HL-60 (cell line): ENCODE measurements around the gene TMEM86B.
A peak's percentile ranks its signal among the peaks of the same experiment; 100 is the strongest.
"Not testable (repeated sequence)": the region's sequence is repeated elsewhere in the genome, so short reads cannot be mapped to it uniquely, and the experiment has no call there.

Experiments used
- DNase-seq, 2 experiments: peaks; one replicate each; pipeline ENCODE4 v3.0.0-alpha.2; 2010 to 2020; ENCODE audit warnings: low read depth in 1 of 2, low spot score in 1 of 2
- H3K27ac ChIP-seq: fragments of 250-450 bp; sonication (Bioruptor Pico); replicated peaks from 2 replicates; pipeline ENCODE4 v1.5.1; 2020; ENCODE audit warnings: mild to moderate bottlenecking, moderate library complexity
- H3K27me3 ChIP-seq: fragments of 250-450 bp; sonication (Bioruptor Pico); 2 replicates; pipeline ENCODE4 v1.5.1; 2021; ENCODE audit warnings: mild to moderate bottlenecking, moderate library complexity; ENCODE audit not compliant: insufficient read depth, poor library complexity, severe bottlenecking
- H3K4me3 ChIP-seq: replicated peaks from 2 replicates; pipeline ENCODE4 v1.5.1; 2011; ENCODE audit warnings: mild to moderate bottlenecking, control low read depth, low read length; ENCODE audit not compliant: insufficient read depth
- GABPA ChIP-seq: IDR thresholded peaks from 2 replicates; pipeline ENCODE4 v1.6.1; 2012; ENCODE audit warnings: low read depth
- POLR2AphosphoS5 ChIP-seq: IDR thresholded peaks from 2 replicates; pipeline ENCODE4 v1.6.1; 2012; ENCODE audit warnings: low read depth
- SPI1 ChIP-seq: IDR thresholded peaks from 2 replicates; pipeline ENCODE4 v1.6.1; 2012; ENCODE audit warnings: low read depth, mild to moderate bottlenecking, borderline replicate concordance
- TF ChIP-seq, protein P1 (sequence below): IDR thresholded peaks from 2 replicates; pipeline ENCODE4 v1.6.1; 2012; ENCODE audit warnings: low read depth; ENCODE audit not compliant: insufficient replicate concordance
- TF ChIP-seq, protein P2 (sequence below): IDR thresholded peaks from one replicate; pipeline ENCODE4 v1.5.1; 2011; ENCODE audit warnings: low read length, control low read depth, inconsistent platforms; ENCODE audit not compliant: insufficient read depth

Gene TMEM86B

GRCh38 chr19:55208880-55209692 is 19.5 kb downstream of the TMEM86B start, which contains the start of gene PTPRH:
Gene PTPRH, minus strand, starts transcription at chr19:55209501. Its CDS starts 68 bp downstream, at chr19:55209433.
- peak in 1 of 2 experiments; percentile 41 for DNase-seq
- no peaks in the 10 kb centered on the region for H3K27me3 ChIP-seq
- H3K27ac ChIP-seq, result no peak within 1 kb of the TSS
- H3K4me3 ChIP-seq, result no peak within 1 kb of the TSS
- TF ChIP-seq, protein P1, sequence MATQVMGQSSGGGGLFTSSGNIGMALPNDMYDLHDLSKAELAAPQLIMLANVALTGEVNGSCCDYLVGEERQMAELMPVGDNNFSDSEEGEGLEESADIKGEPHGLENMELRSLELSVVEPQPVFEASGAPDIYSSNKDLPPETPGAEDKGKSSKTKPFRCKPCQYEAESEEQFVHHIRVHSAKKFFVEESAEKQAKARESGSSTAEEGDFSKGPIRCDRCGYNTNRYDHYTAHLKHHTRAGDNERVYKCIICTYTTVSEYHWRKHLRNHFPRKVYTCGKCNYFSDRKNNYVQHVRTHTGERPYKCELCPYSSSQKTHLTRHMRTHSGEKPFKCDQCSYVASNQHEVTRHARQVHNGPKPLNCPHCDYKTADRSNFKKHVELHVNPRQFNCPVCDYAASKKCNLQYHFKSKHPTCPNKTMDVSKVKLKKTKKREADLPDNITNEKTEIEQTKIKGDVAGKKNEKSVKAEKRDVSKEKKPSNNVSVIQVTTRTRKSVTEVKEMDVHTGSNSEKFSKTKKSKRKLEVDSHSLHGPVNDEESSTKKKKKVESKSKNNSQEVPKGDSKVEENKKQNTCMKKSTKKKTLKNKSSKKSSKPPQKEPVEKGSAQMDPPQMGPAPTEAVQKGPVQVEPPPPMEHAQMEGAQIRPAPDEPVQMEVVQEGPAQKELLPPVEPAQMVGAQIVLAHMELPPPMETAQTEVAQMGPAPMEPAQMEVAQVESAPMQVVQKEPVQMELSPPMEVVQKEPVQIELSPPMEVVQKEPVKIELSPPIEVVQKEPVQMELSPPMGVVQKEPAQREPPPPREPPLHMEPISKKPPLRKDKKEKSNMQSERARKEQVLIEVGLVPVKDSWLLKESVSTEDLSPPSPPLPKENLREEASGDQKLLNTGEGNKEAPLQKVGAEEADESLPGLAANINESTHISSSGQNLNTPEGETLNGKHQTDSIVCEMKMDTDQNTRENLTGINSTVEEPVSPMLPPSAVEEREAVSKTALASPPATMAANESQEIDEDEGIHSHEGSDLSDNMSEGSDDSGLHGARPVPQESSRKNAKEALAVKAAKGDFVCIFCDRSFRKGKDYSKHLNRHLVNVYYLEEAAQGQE, result no peak
- TF ChIP-seq SPI1, result peak; percentile 39; the same call in 1 of the 2 replicates

DNA sequence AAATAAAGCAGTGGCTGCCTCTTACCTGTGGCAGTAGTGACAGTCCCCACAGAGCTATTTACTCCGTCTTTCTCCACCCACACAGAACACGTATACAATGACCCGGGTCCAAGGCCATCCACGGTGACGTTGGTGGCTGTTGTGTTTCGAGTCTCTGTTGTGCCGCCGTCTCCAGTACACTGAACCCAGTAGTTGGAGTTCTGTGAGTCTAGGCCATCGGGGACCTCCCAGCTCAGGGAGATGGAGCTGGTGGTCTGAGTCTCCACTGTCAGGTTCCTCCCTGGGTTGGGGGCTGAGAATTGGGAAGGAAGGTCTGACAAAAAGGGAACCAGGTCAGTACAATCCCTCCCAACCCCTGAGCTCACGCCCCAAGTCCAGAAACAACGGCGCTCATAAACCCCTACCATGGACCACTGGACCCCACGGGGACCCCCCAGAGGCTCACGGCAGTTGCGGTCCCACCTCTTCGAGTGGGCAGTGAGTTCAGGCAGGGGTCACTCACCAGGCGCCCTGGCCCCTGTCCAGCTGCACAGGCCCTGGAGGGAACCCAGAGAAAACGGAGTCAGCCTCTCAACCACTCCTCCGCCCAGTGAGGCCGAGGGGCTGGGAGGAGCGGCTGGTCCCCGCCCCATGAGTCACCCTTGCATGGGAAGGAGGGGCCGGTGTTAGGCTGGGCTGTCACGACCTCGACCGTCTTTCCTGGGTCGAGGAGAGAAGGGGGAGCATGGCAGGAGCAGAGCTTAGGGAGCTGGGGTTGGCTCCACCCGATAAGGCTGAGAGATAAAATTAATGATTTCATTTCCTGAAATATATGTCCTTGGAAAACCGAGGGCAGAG is 21.7 kb downstream of the TMEM86B start:
- Histone ChIP-seq H3K27me3 (no peaks in the 10 kb centered on the region), H3K4me3 (no peak overlapping the region), H3K27ac (no peak overlapping the region)
- TF ChIP-seq GABPA (no peak), POLR2AphosphoS5 (no peak), SPI1 (no peak)
- TF ChIP-seq, protein P2, sequence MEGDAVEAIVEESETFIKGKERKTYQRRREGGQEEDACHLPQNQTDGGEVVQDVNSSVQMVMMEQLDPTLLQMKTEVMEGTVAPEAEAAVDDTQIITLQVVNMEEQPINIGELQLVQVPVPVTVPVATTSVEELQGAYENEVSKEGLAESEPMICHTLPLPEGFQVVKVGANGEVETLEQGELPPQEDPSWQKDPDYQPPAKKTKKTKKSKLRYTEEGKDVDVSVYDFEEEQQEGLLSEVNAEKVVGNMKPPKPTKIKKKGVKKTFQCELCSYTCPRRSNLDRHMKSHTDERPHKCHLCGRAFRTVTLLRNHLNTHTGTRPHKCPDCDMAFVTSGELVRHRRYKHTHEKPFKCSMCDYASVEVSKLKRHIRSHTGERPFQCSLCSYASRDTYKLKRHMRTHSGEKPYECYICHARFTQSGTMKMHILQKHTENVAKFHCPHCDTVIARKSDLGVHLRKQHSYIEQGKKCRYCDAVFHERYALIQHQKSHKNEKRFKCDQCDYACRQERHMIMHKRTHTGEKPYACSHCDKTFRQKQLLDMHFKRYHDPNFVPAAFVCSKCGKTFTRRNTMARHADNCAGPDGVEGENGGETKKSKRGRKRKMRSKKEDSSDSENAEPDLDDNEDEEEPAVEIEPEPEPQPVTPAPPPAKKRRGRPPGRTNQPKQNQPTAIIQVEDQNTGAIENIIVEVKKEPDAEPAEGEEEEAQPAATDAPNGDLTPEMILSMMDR, result no peak
- TF ChIP-seq, protein P1, result no peak
- peak in 1 of 2 experiments; percentile 50 for DNase-seq

DNA sequence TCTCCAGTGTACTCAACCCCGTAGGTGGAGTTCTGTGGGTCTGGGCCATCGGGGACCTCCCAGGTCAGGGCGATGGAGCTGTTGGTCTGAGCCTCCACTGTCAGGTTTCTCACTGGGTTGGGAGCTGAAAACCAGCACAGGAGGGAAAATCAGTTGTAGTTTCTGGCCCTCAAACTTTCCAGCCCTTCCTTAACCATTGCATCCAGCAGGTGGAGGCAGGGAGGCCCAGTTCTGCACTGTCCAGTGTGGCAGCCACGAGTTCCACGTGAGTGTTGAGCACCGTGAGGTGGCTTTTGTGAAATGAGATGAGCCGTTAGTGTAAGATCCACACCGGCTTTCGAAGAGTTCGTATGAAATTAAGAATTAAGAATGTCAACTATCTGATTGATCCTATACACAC is 26.4 kb downstream of the TMEM86B start:
- not testable (repeated sequence) for H3K4me3 ChIP-seq, H3K27ac ChIP-seq, DNase-seq, H3K27me3 ChIP-seq

GRCh38 chr19:55199620-55200204 is 28.9 kb downstream of the TMEM86B start:
- H3K4me3 ChIP-seq, result no peak overlapping the region
- no peak for DNase-seq
- TF ChIP-seq GABPA (no peak), SPI1 (no peak)
- TF ChIP-seq, protein P1, result no peak
- TF ChIP-seq, protein P2, result no peak
- H3K27ac ChIP-seq, result no peak overlapping the region
- H3K27me3 ChIP-seq, result no peaks in the 10 kb centered on the region
